ENCODE measurements around the gene ANKIB1. TPM values are rescaled to one million over a fixed set of nuclear protein-coding genes. Genes with fewer than 3 reads are reported as not detected.

The ANKIB1 gene
- total and polyA plus RNA-seq, 11 donors: 9.0 to 67.9 (median 43.4) TPM

DNA sequence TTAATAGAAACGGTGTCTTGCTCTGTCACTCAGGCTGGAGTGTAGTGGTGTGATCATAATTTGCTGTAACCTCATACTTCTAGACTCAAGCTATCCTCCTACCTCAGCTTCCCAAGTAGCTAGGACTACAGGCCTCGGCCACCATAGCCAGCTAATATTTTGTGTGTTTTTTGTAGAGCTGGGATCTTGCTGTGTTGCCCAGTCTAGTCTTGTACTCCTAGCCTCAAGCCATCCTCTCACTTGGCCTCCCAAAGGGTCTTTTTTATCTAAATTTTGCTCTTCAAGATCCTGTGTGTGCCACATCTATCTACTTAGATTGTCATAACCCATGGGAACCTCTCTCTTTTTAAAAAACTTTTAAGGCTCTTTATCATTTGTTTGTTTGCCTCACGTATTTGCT lies 50.5 kb downstream of the ANKIB1 start:
- TF ChIP-seq, protein P1, sequence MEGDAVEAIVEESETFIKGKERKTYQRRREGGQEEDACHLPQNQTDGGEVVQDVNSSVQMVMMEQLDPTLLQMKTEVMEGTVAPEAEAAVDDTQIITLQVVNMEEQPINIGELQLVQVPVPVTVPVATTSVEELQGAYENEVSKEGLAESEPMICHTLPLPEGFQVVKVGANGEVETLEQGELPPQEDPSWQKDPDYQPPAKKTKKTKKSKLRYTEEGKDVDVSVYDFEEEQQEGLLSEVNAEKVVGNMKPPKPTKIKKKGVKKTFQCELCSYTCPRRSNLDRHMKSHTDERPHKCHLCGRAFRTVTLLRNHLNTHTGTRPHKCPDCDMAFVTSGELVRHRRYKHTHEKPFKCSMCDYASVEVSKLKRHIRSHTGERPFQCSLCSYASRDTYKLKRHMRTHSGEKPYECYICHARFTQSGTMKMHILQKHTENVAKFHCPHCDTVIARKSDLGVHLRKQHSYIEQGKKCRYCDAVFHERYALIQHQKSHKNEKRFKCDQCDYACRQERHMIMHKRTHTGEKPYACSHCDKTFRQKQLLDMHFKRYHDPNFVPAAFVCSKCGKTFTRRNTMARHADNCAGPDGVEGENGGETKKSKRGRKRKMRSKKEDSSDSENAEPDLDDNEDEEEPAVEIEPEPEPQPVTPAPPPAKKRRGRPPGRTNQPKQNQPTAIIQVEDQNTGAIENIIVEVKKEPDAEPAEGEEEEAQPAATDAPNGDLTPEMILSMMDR (IDR thresholded peaks at IDR 0.05): no peak
- no peak for TF ChIP-seq POLR2A (IDR thresholded peaks at IDR 0.05)
- no peaks in the 10 kb centered on the region for H3K9me3 ChIP-seq
- DNase-seq: no peak
- H3K36me3 ChIP-seq: peaks cover 0 to 27% (median 5%) of the 10 kb centered on the region in 9 donors
- intact Hi-C loops (cut with DNase I): loop anchor here in 2 of 10 donors (10.0 kb wide), 1 partner anchor 51 kb away; the partner anchor contains the start of genes ANKIB1 (in 2 of the 2) and KRIT1 (in 2 of the 2)
- ATAC-seq: peak in 1 of 4 donors; percentile 13
- WGBS, 4 donors: 80 to 87% (median 81%) methylated on average over 3 of the region's 3 CpGs
- H3K27me3 ChIP-seq: no peaks in the 10 kb centered on the region
- no peak overlapping the region for H3K4me3 ChIP-seq
- H3K4me1 ChIP-seq: peaks cover 0 to 32% (median 18%) of the 10 kb centered on the region in 12 donors
- H3K27ac ChIP-seq: peak overlapping the region in 7 of 12 donors; percentile 2 to 52 (median 21)

DNA sequence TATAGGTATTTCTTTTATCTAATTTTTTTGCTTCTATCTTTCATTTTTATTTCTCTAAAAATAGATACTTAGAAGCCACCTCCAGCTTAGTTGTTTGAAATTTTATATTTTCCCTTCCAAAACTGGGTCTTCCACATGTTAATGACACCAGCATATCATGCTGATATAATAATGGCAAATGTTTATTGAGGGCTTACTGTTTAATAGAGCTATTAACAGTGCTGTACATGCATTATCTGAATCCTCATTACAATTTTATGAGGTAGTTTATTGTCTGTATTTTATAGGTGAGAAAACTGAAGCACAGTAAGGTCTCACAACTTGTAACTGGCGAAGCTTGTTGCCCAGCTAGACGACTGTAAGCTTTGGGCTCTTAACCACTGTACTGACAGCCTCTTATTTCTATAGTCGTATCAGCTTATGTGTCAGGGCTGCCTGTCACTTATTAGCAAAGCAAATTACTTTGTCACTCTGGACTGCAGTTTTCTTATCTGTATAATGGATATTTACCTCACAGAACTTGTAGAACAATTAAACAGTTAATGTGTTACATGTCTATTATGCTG lies 51.2 kb downstream of the ANKIB1 start:
- H3K4me1 ChIP-seq: peaks cover 0 to 32% (median 18%) of the 10 kb centered on the region in 12 donors
- no peaks in the 10 kb centered on the region for H3K27me3 ChIP-seq
- H3K36me3 ChIP-seq: peaks cover 0 to 30% (median 5%) of the 10 kb centered on the region in 9 donors
- H3K9me3 ChIP-seq: no peaks in the 10 kb centered on the region
- H3K27ac ChIP-seq: no peak overlapping the region
- ATAC-seq: no peak
- H3K4me3 ChIP-seq: no peak overlapping the region
- TF ChIP-seq, protein P1 (IDR thresholded peaks at IDR 0.05): no peak
- TF ChIP-seq POLR2A (IDR thresholded peaks at IDR 0.05): no peak
- DNase-seq: no peak
- intact Hi-C loops (cut with DNase I): loop anchor here in 2 of 10 donors (10.0 kb wide), 1 partner anchor 52 kb away; the partner anchor contains the start of genes ANKIB1 (in 2 of the 2) and KRIT1 (in 2 of the 2)
- WGBS, 4 donors: 85 to 89% (median 86%) methylated on average over 3 of the region's 3 CpGs

DNA sequence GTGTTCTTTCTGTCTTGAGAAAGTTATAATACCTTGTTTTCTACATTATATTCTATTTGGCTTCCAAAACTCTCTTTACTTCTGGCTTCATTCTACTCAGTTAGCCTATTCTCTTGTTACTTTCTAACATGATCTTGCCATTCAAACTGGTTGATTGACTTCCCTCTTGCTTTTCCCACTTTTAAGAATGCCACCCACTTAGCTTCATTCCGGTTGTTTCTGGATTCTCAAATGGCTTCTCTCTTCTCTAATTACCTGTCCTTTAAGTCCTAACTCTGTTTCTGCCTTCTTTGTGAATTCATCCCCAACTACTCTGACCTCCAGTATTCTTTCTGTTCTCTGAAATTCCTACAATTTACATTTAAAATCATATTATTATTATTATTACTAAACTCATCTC lies 52.0 kb downstream of the ANKIB1 start:
- no peak for TF ChIP-seq POLR2A (IDR thresholded peaks at IDR 0.05)
- TF ChIP-seq, protein P1 (IDR thresholded peaks at IDR 0.05): no peak
- no peak for DNase-seq
- WGBS, 4 donors: 82 to 90% (median 87%) methylated on average over 1 of the region's 1 CpG
- Histone ChIP-seq H3K9me3 (no peaks in the 10 kb centered on the region), H3K4me1 (peaks cover 0 to 32% (median 17%) of the 10 kb centered on the region in 12 donors), H3K27me3 (no peaks in the 10 kb centered on the region), H3K27ac (no peak overlapping the region), H3K36me3 (peaks cover 0 to 31% (median 8%) of the 10 kb centered on the region in 9 donors), H3K4me3 (no peak overlapping the region)
- intact Hi-C loops (cut with DNase I): loop anchor here in 2 of 10 donors (10.0 kb wide), 1 partner anchor 53 kb away; the partner anchor contains the start of genes ANKIB1 (in 2 of the 2) and KRIT1 (in 2 of the 2)
- ATAC-seq: no peak

DNA sequence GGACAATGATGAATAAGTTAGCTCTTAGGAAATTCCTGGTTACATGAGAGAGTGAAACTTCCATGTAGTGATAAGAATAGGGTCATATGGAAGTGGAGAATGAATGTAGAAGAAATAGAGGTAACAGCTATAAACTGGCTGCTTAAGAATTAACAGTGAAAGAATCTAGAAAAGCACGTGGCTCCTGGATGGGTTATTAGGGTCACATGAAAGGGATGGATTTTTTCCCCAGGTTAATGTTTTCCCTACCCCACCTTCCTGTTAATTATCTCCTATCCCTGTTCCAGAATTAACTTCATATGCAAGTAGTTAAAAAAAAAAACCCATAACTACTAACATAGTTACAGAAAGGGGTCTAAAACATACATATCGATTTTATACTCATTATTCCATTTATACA lies 58.0 kb downstream of the ANKIB1 start:
- Histone ChIP-seq H3K27me3 (no peaks in the 10 kb centered on the region), H3K36me3 (peaks cover 0 to 32% (median 14%) of the 10 kb centered on the region in 9 donors), H3K9me3 (no peaks in the 10 kb centered on the region), H3K27ac (no peak overlapping the region), H3K4me3 (no peak overlapping the region), H3K4me1 (no peaks in the 10 kb centered on the region)
- no peak for TF ChIP-seq POLR2A (IDR thresholded peaks at IDR 0.05)
- TF ChIP-seq, protein P1 (IDR thresholded peaks at IDR 0.05): no peak
- intact Hi-C loops (cut with DNase I): no loop called here
- no peak for DNase-seq
- no peak for ATAC-seq
- 92 to 96% (median 94%) methylated on average over 2 of the region's 2 CpGs for WGBS, 4 donors

Data from heart left ventricle (tissue), 16 donors.